Measurements from ENCODE around the gene KIF3A. TPM values are rescaled to one million over a fixed set of nuclear protein-coding genes. Genes with fewer than 3 reads are reported as not detected.

Gene KIF3A
- total RNA-seq, 1 experiment from 2014 or later: 13.2 TPM

GRCh38 chr5:132761321-132762240 lies 24.2 kb upstream of the KIF3A start:
- H3T11ph ChIP-seq (ENCODE audit: low read length): no peak overlapping the region
- H3K27ac Mint-ChIP-seq: no peak overlapping the region
- H3K27me3 ChIP-seq (ENCODE audit: insufficient read depth, low read length): no peaks in the 10 kb centered on the region
- H4K5ac ChIP-seq (ENCODE audit: insufficient read length, low read depth, low read length): no peak overlapping the region
- peaks cover 0 to 2% of the 10 kb centered on the region in 2 experiments; a peak in 1 of 4 replicates for H3K4me1 Mint-ChIP-seq
- H2AK5ac ChIP-seq (ENCODE audit: insufficient read length, low read length): no peak overlapping the region
- H3K27me3 Mint-ChIP-seq (ENCODE audit: low read depth): no peaks in the 10 kb centered on the region; the same call in 1 of the 2 replicates
- no peak overlapping the region for H3K56ac ChIP-seq (ENCODE audit: insufficient read length, low read depth, low read length)
- H3K36me3 Mint-ChIP-seq (ENCODE audit: insufficient read depth in 1 of 3, low read depth in 3 of 3): peaks cover 5 to 37% (median 21%) of the 10 kb centered on the region in 3 experiments; a peak in 6 of 7 replicates
- no peak overlapping the region for H4K91ac ChIP-seq (ENCODE audit: insufficient read length, low read depth, low read length)
- H2BK5ac ChIP-seq (ENCODE audit: insufficient read length, low read length): no peak overlapping the region
- no peak overlapping the region for H3K18ac ChIP-seq (ENCODE audit: insufficient read length, low read depth, low read length)
- no peaks in the 10 kb centered on the region for H3K79me2 ChIP-seq (ENCODE audit: insufficient read depth, low read length)
- peaks cover 2% of the 10 kb centered on the region for H4K20me1 ChIP-seq (ENCODE audit: control insufficient read depth, insufficient read depth, insufficient read length)
- H3K9me3 Mint-ChIP-seq: no peaks in the 10 kb centered on the region
- no peak overlapping the region for H2BK120ac ChIP-seq (ENCODE audit: low read depth, low read length, poor library complexity, severe bottlenecking)
- no peak overlapping the region for H2AFZ ChIP-seq (ENCODE audit: low read length)
- H3K4me1 ChIP-seq (ENCODE audit: insufficient read depth, low read length): no peaks in the 10 kb centered on the region
- no peak overlapping the region for H4K8ac ChIP-seq (replicated peaks; ENCODE audit: insufficient read length, low read depth, low read length)
- H3K9me3 ChIP-seq (ENCODE audit: control insufficient read depth, low read depth, low read length): no peaks in the 10 kb centered on the region
- WGBS (ENCODE audit: extremely low coverage, insufficient read length, low lambda C conversion rate): no CpG with 5 or more reads among the region's 22 CpGs
- H3K23ac ChIP-seq (ENCODE audit: insufficient read length, low read depth, low read length): no peak overlapping the region
- H3K9ac ChIP-seq (ENCODE audit: extremely low read depth, insufficient read length, low read length): no peak overlapping the region
- no peak overlapping the region for H3K4me3 Mint-ChIP-seq
- no peak overlapping the region for H2BK12ac ChIP-seq (ENCODE audit: insufficient read length, low read depth, low read length)
- no peak overlapping the region for H2BK20ac ChIP-seq (ENCODE audit: low read depth, low read length, poor library complexity, severe bottlenecking)
- H3K4ac ChIP-seq (ENCODE audit: low read depth, low read length): no peak overlapping the region
- H3K4me2 ChIP-seq (ENCODE audit: insufficient read depth, insufficient read length, low read length): no peak overlapping the region
- no peaks in the 10 kb centered on the region for H3K23me2 ChIP-seq (ENCODE audit: insufficient read length, low read depth, low read length, poor library complexity, severe bottlenecking)
- no peaks in the 10 kb centered on the region for H3K79me1 ChIP-seq (ENCODE audit: insufficient read depth, low read depth, low read length, poor library complexity, severe bottlenecking)
- H3K27ac ChIP-seq (ENCODE audit: insufficient read length, low read depth, low read length): no peak overlapping the region
- H2BK15ac ChIP-seq (ENCODE audit: low read depth, low read length): no peak overlapping the region
- no peak overlapping the region for H3K14ac ChIP-seq (ENCODE audit: insufficient read depth, low read length)
- TF ChIP-seq, protein P1, sequence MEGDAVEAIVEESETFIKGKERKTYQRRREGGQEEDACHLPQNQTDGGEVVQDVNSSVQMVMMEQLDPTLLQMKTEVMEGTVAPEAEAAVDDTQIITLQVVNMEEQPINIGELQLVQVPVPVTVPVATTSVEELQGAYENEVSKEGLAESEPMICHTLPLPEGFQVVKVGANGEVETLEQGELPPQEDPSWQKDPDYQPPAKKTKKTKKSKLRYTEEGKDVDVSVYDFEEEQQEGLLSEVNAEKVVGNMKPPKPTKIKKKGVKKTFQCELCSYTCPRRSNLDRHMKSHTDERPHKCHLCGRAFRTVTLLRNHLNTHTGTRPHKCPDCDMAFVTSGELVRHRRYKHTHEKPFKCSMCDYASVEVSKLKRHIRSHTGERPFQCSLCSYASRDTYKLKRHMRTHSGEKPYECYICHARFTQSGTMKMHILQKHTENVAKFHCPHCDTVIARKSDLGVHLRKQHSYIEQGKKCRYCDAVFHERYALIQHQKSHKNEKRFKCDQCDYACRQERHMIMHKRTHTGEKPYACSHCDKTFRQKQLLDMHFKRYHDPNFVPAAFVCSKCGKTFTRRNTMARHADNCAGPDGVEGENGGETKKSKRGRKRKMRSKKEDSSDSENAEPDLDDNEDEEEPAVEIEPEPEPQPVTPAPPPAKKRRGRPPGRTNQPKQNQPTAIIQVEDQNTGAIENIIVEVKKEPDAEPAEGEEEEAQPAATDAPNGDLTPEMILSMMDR (conservative IDR thresholded peaks at IDR 0.05): no peak
- peak; percentile 20 for DNase-seq
